ENCODE results near the gene PNPLA3. TPM values are rescaled to one million over a fixed set of nuclear protein-coding genes. Genes with fewer than 3 reads are reported as not detected.

The PNPLA3 gene
- total and polyA plus RNA-seq, 9 of the 15 experiments (the other 6 are each of a cell fraction or from before 2014, with no cell fraction given), result 0.20 to 0.48 (median 0.38) TPM; not detected in 6

DNA sequence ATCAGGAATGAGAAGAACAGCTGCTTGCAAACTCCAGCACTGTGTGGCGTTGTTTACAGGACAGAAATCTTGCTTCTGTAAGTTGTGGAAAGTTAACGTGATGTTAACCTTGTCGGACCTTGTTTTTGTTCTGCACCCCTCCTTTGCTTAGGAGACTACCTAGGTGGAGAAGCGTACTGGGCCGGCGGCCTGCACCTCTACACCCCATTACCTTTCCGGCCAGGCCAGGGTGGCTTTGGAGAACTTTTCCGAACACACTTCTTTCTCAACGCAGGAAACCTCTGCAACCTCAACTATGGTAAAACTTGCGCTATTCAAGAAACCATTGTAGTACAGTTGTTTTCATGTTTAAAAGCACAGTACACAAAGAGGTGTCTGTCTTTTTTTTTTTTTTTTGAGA lies 65.4 kb downstream of the PNPLA3 start (continued):
- TF ChIP-seq REST (IDR thresholded peaks at IDR 0.05; ENCODE audit: borderline replicate concordance) (no peak), REST (CRISPR knock-in tag; IDR thresholded peaks at IDR 0.05; ENCODE audit: low read depth) (no peak), SMARCE1 (IDR thresholded peaks at IDR 0.05) (no peak), NFE2L1 (tag; IDR thresholded peaks at IDR 0.05; ENCODE audit: borderline replicate concordance, low read depth) (no peak), POU5F1 (IDR thresholded peaks at IDR 0.05; ENCODE audit: borderline replicate concordance, low read depth, low read length, partially characterized antibody) (no peak)

All from K562 (cell line).